HepG2 (cell line): Measurements from ENCODE around the gene ATM. TPM values are rescaled to one million over a fixed set of nuclear protein-coding genes. Genes with fewer than 3 reads are reported as not detected.

Experiments used
- ARID5B ChIP-seq: IDR thresholded peaks from 2 replicates; pipeline ENCODE4 v1.4.0; 2020; ENCODE audit warnings: mild to moderate bottlenecking, missing genetic modification reagents
- NR2C2 ChIP-seq: sonication (generic); formaldehyde crosslinking; IDR thresholded peaks from 2 replicates; pipeline ENCODE4 v1.4.0; 2020; ENCODE audit warnings: missing genetic modification reagents, mild to moderate bottlenecking, moderate library complexity, borderline replicate concordance
- SALL1 ChIP-seq: sonication (generic); formaldehyde crosslinking; IDR thresholded peaks from 2 replicates; pipeline ENCODE4 v1.8.0; 2022; ENCODE audit warnings: mild to moderate bottlenecking, missing genetic modification reagents
- TFE3 ChIP-seq: IDR thresholded peaks from 2 replicates; pipeline ENCODE4 v1.6.1; 2016
- THRA ChIP-seq: sonication (generic); formaldehyde crosslinking; IDR thresholded peaks from 2 replicates; pipeline ENCODE4 v1.4.0; 2020; ENCODE audit warnings: missing genetic modification reagents, borderline replicate concordance
- ZBTB2 ChIP-seq: sonication (generic); formaldehyde crosslinking; IDR thresholded peaks from 2 replicates; pipeline ENCODE4 v1.8.0; 2022; ENCODE audit warnings: low read depth, missing genetic modification reagents
- ZNF142 ChIP-seq: sonication (generic); formaldehyde crosslinking; IDR thresholded peaks from 2 replicates; pipeline ENCODE4 v1.4.0; 2020; ENCODE audit warnings: missing genetic modification reagents
- ZNF275 ChIP-seq: sonication (generic); formaldehyde crosslinking; IDR thresholded peaks from 2 replicates; pipeline ENCODE4 v1.8.0; 2022; ENCODE audit warnings: missing genetic modification reagents, mild to moderate bottlenecking, inconsistent platforms, borderline replicate concordance
- polyA plus RNA-seq, 8 experiments: library from polyadenylated mRNA; depleted of rRNA in 3 of 8; stranded (reverse) in 7 of 8; unstranded in 1 of 8; fragments of >200 nt; fragmentation: Illumina TruSeq in 4 of 8; extraction: Trizol in 4 of 8; gene quantifications; 2 replicates each; pipeline versions ENCODE4 v1.2.1 to v1.2.3, GENCODE V29; 2011 to 2016; ENCODE audit warnings: low read depth in 4 of 8, missing spikeins in 1 of 8, mixed read lengths in 1 of 8; ENCODE audit not compliant: insufficient read depth in 1 of 8
- total RNA-seq, 5 experiments: library from RNA; depleted of rRNA; stranded (reverse); fragments of >200 nt; fragmentation: Illumina TruSeq; extraction: Trizol; gene quantifications; 2 replicates each; pipeline ENCODE4 v1.2.3, GENCODE V29; 2016; ENCODE audit warnings: low read depth in 1 of 5

Gene ATM
- total and polyA plus RNA-seq, 2 of the 13 experiments (the other 11 are each of a cell fraction or from before 2014, with no cell fraction given), result 40.0 to 71.6 TPM

- TF ChIP-seq TFE3, result 0 out of 2 replicates have a peak, but pooled peaks have one; percentile 19
- TF ChIP-seq ZNF275 (CRISPR knock-in tag), result no peak
- peak; percentile 71 for TF ChIP-seq NR2C2
- peak; percentile 76; the same call in 1 of the 2 replicates for TF ChIP-seq THRA (CRISPR knock-in tag)
- TF ChIP-seq SALL1 (CRISPR knock-in tag), result peak; percentile 23; the same call in 1 of the 2 replicates
- TF ChIP-seq ZBTB2 (CRISPR knock-in tag), result no peak
- TF ChIP-seq ARID5B, result peak; percentile 48; the same call in 1 of the 2 replicates
- no peak for TF ChIP-seq ZNF142
- TF ChIP-seq, all 625 proteins: peak for 25
Observed at GRCh38 chr11:108177570-108177969, 45.3 kb upstream of the ATM start (continued).
